Neural cell (in vitro differentiated cells): Measurements from ENCODE around the gene CEACAM7. TPM values are rescaled to one million over a fixed set of nuclear protein-coding genes. Genes with fewer than 3 reads are reported as not detected.
"Not testable (repeated sequence)": the region's sequence is repeated elsewhere in the genome, so short reads cannot be mapped to it uniquely, and the experiment has no call there.

ENCODE experiments used
- H2AFZ ChIP-seq: fragments of 200-600, 300-800 bp; sonication (generic), shearing (Covaris generic); 2 replicates; pipeline ENCODE4 v1.6.0; 2014; ENCODE audit warnings: low read depth, mild to moderate bottlenecking, antibody characterized with exemption, low read length, moderate library complexity
- H3F3A ChIP-seq: fragments of 200-600 bp; shearing (Covaris generic); 2 replicates; pipeline ENCODE4 v1.6.1; 2016; ENCODE audit warnings: mild to moderate bottlenecking, moderate library complexity, mixed read lengths, antibody characterized with exemption, low read length; ENCODE audit not compliant: insufficient read depth, poor library complexity, severe bottlenecking
- H3K27ac ChIP-seq: fragments of 200-600, 300-800 bp; sonication (generic), shearing (Covaris generic); 2 replicates; pipeline ENCODE4 v1.5.1; 2014; ENCODE audit warnings: mild to moderate bottlenecking, low read length, moderate library complexity
- H3K27me3 ChIP-seq: fragments of 300-800, 200-600 bp; sonication (generic), shearing (Covaris generic); 2 replicates; pipeline ENCODE4 v1.6.0; 2014; ENCODE audit warnings: mild to moderate bottlenecking, low read depth, low read length, moderate library complexity; ENCODE audit not compliant: insufficient read depth
- H3K36me3 ChIP-seq: fragments of 300-800, 200-600 bp; sonication (generic), shearing (Covaris generic); 2 replicates; pipeline ENCODE4 v1.5.1; 2014; ENCODE audit warnings: mild to moderate bottlenecking, antibody characterized with exemption, low read length, moderate library complexity; ENCODE audit not compliant: insufficient read depth
- H3K4me2 ChIP-seq: fragments of 300-800, 200-600 bp; sonication (generic), shearing (Covaris generic); 2 replicates; pipeline ENCODE4 v1.6.0; 2014; ENCODE audit warnings: mild to moderate bottlenecking, low read length
- H3K4me3 ChIP-seq: fragments of 300-800, 200-600 bp; sonication (generic), shearing (Covaris generic); 2 replicates; pipeline ENCODE4 v1.5.1; 2014; ENCODE audit warnings: mild to moderate bottlenecking, low read length, moderate library complexity
- H3K79me2 ChIP-seq: fragments of 200-600 bp; shearing (Covaris generic); replicated peaks from 2 replicates; pipeline ENCODE4 v1.6.0; 2014; ENCODE audit warnings: mild to moderate bottlenecking, low read length, moderate library complexity; ENCODE audit not compliant: insufficient read depth
- H3K9ac ChIP-seq: fragments of 300-800, 200-600 bp; sonication (generic), shearing (Covaris generic); 2 replicates; pipeline ENCODE4 v1.6.1; 2016; ENCODE audit warnings: mild to moderate bottlenecking, low read length, mixed read lengths
- H3K9me2 ChIP-seq: fragments of 200-600 bp; shearing (Covaris generic); 2 replicates; pipeline ENCODE4 v1.6.1; 2016; ENCODE audit warnings: mild to moderate bottlenecking, low read length, mixed read lengths; ENCODE audit not compliant: insufficient read depth
- H3K9me3 ChIP-seq: fragments of 200-600, 300-800 bp; sonication (generic), shearing (Covaris generic); 2 replicates; pipeline ENCODE4 v1.6.1; 2016; ENCODE audit warnings: mild to moderate bottlenecking, mixed run types, low read length, moderate library complexity, mixed read lengths
- H4K20me1 ChIP-seq: fragments of 200-600 bp; shearing (Covaris generic); 2 replicates; pipeline ENCODE4 v1.6.1; 2016; ENCODE audit warnings: mild to moderate bottlenecking, mixed run types; ENCODE audit not compliant: insufficient read depth
- CTCF ChIP-seq: fragments of 450-650 bp; IDR thresholded peaks from 2 replicates; pipeline ENCODE4 v1.5.1; 2014; ENCODE audit warnings: antibody characterized with exemption, mild to moderate bottlenecking, moderate library complexity; ENCODE audit not compliant: poor library complexity, severe bottlenecking
- EP300 ChIP-seq: fragments of 450-650 bp; conservative IDR thresholded peaks from 2 replicates; pipeline ENCODE4 v1.6.1; 2014; ENCODE audit warnings: antibody characterized with exemption, mild to moderate bottlenecking, moderate library complexity; ENCODE audit not compliant: poor library complexity, severe bottlenecking
- EZH2 ChIP-seq: fragments of 200-600, 300-800 bp; shearing (Covaris generic), sonication (generic); IDR thresholded peaks from 2 replicates; pipeline ENCODE4 v1.6.1; 2014; ENCODE audit warnings: antibody characterized with exemption, low read length, borderline replicate concordance, mild to moderate bottlenecking; ENCODE audit not compliant: insufficient read depth, poor library complexity, severe bottlenecking
- MXI1 ChIP-seq: fragments of 450-650 bp; conservative IDR thresholded peaks from 2 replicates; pipeline ENCODE4 v1.6.1; 2014; ENCODE audit warnings: antibody characterized with exemption, mild to moderate bottlenecking; ENCODE audit not compliant: poor library complexity, severe bottlenecking
- POLR2AphosphoS5 ChIP-seq: IDR thresholded peaks from 2 replicates; pipeline ENCODE4 v1.6.1; 2012
- RAD21 ChIP-seq: fragments of 450-650 bp; conservative IDR thresholded peaks from 2 replicates; pipeline ENCODE4 v1.6.1; 2014; ENCODE audit warnings: antibody characterized with exemption, mild to moderate bottlenecking, moderate library complexity
- REST ChIP-seq: IDR thresholded peaks from 2 replicates; pipeline ENCODE4 v1.6.1; 2012; ENCODE audit warnings: borderline replicate concordance
- SMC3 ChIP-seq: fragments of 450-650 bp; conservative IDR thresholded peaks from 2 replicates; pipeline ENCODE4 v1.6.1; 2014; ENCODE audit warnings: antibody characterized with exemption, mild to moderate bottlenecking, moderate library complexity; ENCODE audit not compliant: poor library complexity
- TAF1 ChIP-seq: IDR thresholded peaks from 2 replicates; pipeline ENCODE4 v1.6.1; 2012; ENCODE audit warnings: low read depth
- polyA plus RNA-seq: library from polyadenylated mRNA; depleted of rRNA; stranded (reverse); fragments of >200 nt; gene quantifications from 2 replicates; pipeline ENCODE4 v1.2.3, GENCODE V29; 2014

The CEACAM7 gene
- polyA plus RNA-seq, 1 donor from 2014 or later, result not detected

GRCh38 chr19:41666075-41666474 is 22.0 kb downstream of the CEACAM7 start:
- H3K9me2 ChIP-seq, result no peaks in the 10 kb centered on the region

GRCh38 chr19:41657157-41657556 is 30.9 kb downstream of the CEACAM7 start:
- Histone ChIP-seq H3K9me3 (peaks cover 4% of the 10 kb centered on the region), H3K9ac (no peak overlapping the region), H2AFZ (no peak overlapping the region), H3K27me3 (no peaks in the 10 kb centered on the region), H3K9me2 (no peaks in the 10 kb centered on the region), H3K79me2 (no peaks in the 10 kb centered on the region), H3F3A (no peaks in the 10 kb centered on the region), H3K36me3 (no peaks in the 10 kb centered on the region), H3K4me2 (no peak overlapping the region), H3K4me3 (no peak overlapping the region), H4K20me1 (no peaks in the 10 kb centered on the region), H3K27ac (no peak overlapping the region)
- no peak for TF ChIP-seq RAD21
- no peak for TF ChIP-seq CTCF

More at GRCh38 chr19:41666075-41666474, 22.0 kb downstream of the CEACAM7 start:
- Histone ChIP-seq H3K27ac (no peak overlapping the region), H3K9me3 (peaks cover 5% of the 10 kb centered on the region), H3K27me3 (no peaks in the 10 kb centered on the region), H3K4me2 (no peak overlapping the region), H3K79me2 (no peaks in the 10 kb centered on the region), H2AFZ (no peak overlapping the region), H3K4me3 (no peak overlapping the region), H3K36me3 (no peaks in the 10 kb centered on the region), H3F3A (no peaks in the 10 kb centered on the region), H3K9ac (no peak overlapping the region), H4K20me1 (no peaks in the 10 kb centered on the region)
- TF ChIP-seq REST, result no peak
- no peak for TF ChIP-seq RAD21
- TF ChIP-seq MXI1, result no peak
- TF ChIP-seq POLR2AphosphoS5, result no peak
- no peak for TF ChIP-seq TAF1
- TF ChIP-seq EZH2, result no peak
- no peak for TF ChIP-seq EP300
- no peak for TF ChIP-seq CTCF
- no peak for TF ChIP-seq SMC3

- not testable (repeated sequence) for H2AFZ ChIP-seq, H3F3A ChIP-seq, H3K9ac ChIP-seq, H3K4me2 ChIP-seq, H3K27ac ChIP-seq, H3K4me3 ChIP-seq, H3K36me3 ChIP-seq, H3K79me2 ChIP-seq, H4K20me1 ChIP-seq, H3K9me2 ChIP-seq, H3K9me3 ChIP-seq, H3K27me3 ChIP-seq
Measured at GRCh38 chr19:41656756-41657155, 31.3 kb downstream of the CEACAM7 start.
